HG03280 (cell line): ENCODE measurements around the gene MRGPRE.

Source experiments
- ATAC-seq: cut with Tn5 transposase; IDR thresholded peaks from one replicate; pipeline ENCODE4 v1.9.1; 2021; ENCODE audit warnings: mild to moderate bottlenecking, moderate library complexity; ENCODE audit not compliant: unreplicated experiment

The MRGPRE gene

GRCh38 chr11:3215346-3216026, 16.7 kb downstream of the MRGPRE start:
- no peak for ATAC-seq

GRCh38 chr11:3214420-3214699, 17.9 kb downstream of the MRGPRE start:
- ATAC-seq, result no peak

- no peak for ATAC-seq
Measured at GRCh38 chr11:3213659-3214419, 18.4 kb downstream of the MRGPRE start.

- ATAC-seq, result no peak
Measured at GRCh38 chr11:3208272-3208671, 23.9 kb downstream of the MRGPRE start.

- no peak for ATAC-seq
Measured at GRCh38 chr11:3207526-3208189, 24.6 kb downstream of the MRGPRE start.

GRCh38 chr11:3206922-3207204, 25.4 kb downstream of the MRGPRE start:
- ATAC-seq, result no peak

GRCh38 chr11:3206156-3206921, 25.9 kb downstream of the MRGPRE start:
- ATAC-seq, result no peak

GRCh38 chr11:3205261-3206155, 26.7 kb downstream of the MRGPRE start:
- ATAC-seq, result no peak

GRCh38 chr11:3204141-3205015, 27.8 kb downstream of the MRGPRE start:
- ATAC-seq, result no peak

- no peak for ATAC-seq
Measured at GRCh38 chr11:3203221-3204043, 28.8 kb downstream of the MRGPRE start.

- no peak for ATAC-seq
Measured at GRCh38 chr11:3202759-3203158, 29.5 kb downstream of the MRGPRE start.

- ATAC-seq, result no peak
Measured at GRCh38 chr11:3202305-3202704, 29.9 kb downstream of the MRGPRE start.

GRCh38 chr11:3201677-3202181, 30.5 kb downstream of the MRGPRE start:
- no peak for ATAC-seq

- ATAC-seq, result no peak
Measured at GRCh38 chr11:3201112-3201581, 31.1 kb downstream of the MRGPRE start.

- ATAC-seq, result no peak
Measured at GRCh38 chr11:3200388-3201111, 31.7 kb downstream of the MRGPRE start.

- ATAC-seq, result no peak
Measured at GRCh38 chr11:3199537-3200295, 32.5 kb downstream of the MRGPRE start.

GRCh38 chr11:3198815-3199214, 33.4 kb downstream of the MRGPRE start:
- ATAC-seq, result no peak
